Fibroblast of gingiva (primary cell): Measurements from ENCODE around the gene DGKD.

Source experiments
- DNase-seq: peaks from one replicate; pipeline ENCODE4 v3.0.0-alpha.2; 2011; ENCODE audit warnings: low read depth

Gene DGKD

GRCh38 chr2:233461481-233461891 lies 107.2 kb downstream of the DGKD start:
- DNase-seq, result no peak

GRCh38 chr2:233462202-233462785 lies 108.0 kb downstream of the DGKD start:
- no peak for DNase-seq

GRCh38 chr2:233462826-233463470 lies 108.7 kb downstream of the DGKD start:
- no peak for DNase-seq

- DNase-seq, result no peak
These were observed 109.3 kb downstream of the DGKD start for GRCh38 chr2:233463586-233463985.

- no peak for DNase-seq
These were observed 109.8 kb downstream of the DGKD start for GRCh38 chr2:233464056-233464455.

GRCh38 chr2:233464531-233465240 lies 110.4 kb downstream of the DGKD start:
- DNase-seq, result no peak

- no peak for DNase-seq
These were observed 112.8 kb downstream of the DGKD start for GRCh38 chr2:233466991-233467603.

- DNase-seq, result no peak
These were observed 113.9 kb downstream of the DGKD start for GRCh38 chr2:233468047-233468740.

- DNase-seq, result no peak
These were observed 114.4 kb downstream of the DGKD start for GRCh38 chr2:233468741-233469110.

- no peak for DNase-seq
These were observed 115.1 kb downstream of the DGKD start for GRCh38 chr2:233469261-233470010.

GRCh38 chr2:233470011-233470687 lies 115.9 kb downstream of the DGKD start:
- DNase-seq, result no peak

- no peak for DNase-seq
These were observed 116.5 kb downstream of the DGKD start for GRCh38 chr2:233470839-233471238.

GRCh38 chr2:233471291-233472035 lies 117.2 kb downstream of the DGKD start:
- DNase-seq, result no peak

GRCh38 chr2:233473386-233473791 lies 119.1 kb downstream of the DGKD start:
- DNase-seq, result no peak

- DNase-seq, result no peak
These were observed 119.6 kb downstream of the DGKD start for GRCh38 chr2:233473878-233474277.

- DNase-seq, result peak; percentile 9
These were observed 120.2 kb downstream of the DGKD start for GRCh38 chr2:233474308-233475160.

GRCh38 chr2:233476063-233476410 lies 121.7 kb downstream of the DGKD start:
- no peak for DNase-seq

- DNase-seq, result no peak
These were observed 122.6 kb downstream of the DGKD start for GRCh38 chr2:233476651-233477547.
